Chondrocyte (in vitro differentiated cells): Measurements from ENCODE around the gene ZFP36L2. TPM values are rescaled to one million over a fixed set of nuclear protein-coding genes. Genes with fewer than 3 reads are reported as not detected.

Experiments used
- DNase-seq: peaks from one replicate; pipeline ENCODE4 v3.0.0; 2021; ENCODE audit warnings: mixed read lengths, low spot score
- H3K27ac Mint-ChIP-seq: one replicate; pipeline ENCODE4 v1.8.0; 2021; ENCODE audit warnings: mild to moderate bottlenecking, moderate library complexity, mixed read lengths; ENCODE audit not compliant: unreplicated experiment
- H3K27me3 Mint-ChIP-seq: 2 replicates; pipeline ENCODE4 v1.8.0; 2021; ENCODE audit warnings: low read depth, mixed read lengths
- H3K36me3 Mint-ChIP-seq: 2 replicates; pipeline ENCODE4 v1.8.0; 2021; ENCODE audit warnings: low read depth, mixed read lengths
- H3K4me1 Mint-ChIP-seq: 2 replicates; pipeline ENCODE4 v1.8.0; 2021; ENCODE audit warnings: low read depth, mild to moderate bottlenecking, mixed read lengths
- H3K4me3 Mint-ChIP-seq: one replicate; pipeline ENCODE4 v1.8.0; 2021; ENCODE audit warnings: mild to moderate bottlenecking, moderate library complexity, mixed read lengths; ENCODE audit not compliant: unreplicated experiment
- H3K9me3 Mint-ChIP-seq: 2 replicates; pipeline ENCODE4 v1.8.0; 2021; ENCODE audit warnings: low read depth, mixed read lengths
- CTCF ChIP-seq: fragments of 200-600 bp; sonication (generic); IDR thresholded peaks from 2 replicates; pipeline ENCODE4 v1.5.0; 2021; ENCODE audit warnings: antibody characterized with exemption, mild to moderate bottlenecking, moderate library complexity
- total RNA-seq: library from RNA; stranded (reverse); gene quantifications from 3 replicates; pipeline ENCODE4 v1.2.1, GENCODE V29; 2021

ZFP36L2 gene
- total RNA-seq, 1 donor from 2014 or later, result 98.3 TPM

DNA sequence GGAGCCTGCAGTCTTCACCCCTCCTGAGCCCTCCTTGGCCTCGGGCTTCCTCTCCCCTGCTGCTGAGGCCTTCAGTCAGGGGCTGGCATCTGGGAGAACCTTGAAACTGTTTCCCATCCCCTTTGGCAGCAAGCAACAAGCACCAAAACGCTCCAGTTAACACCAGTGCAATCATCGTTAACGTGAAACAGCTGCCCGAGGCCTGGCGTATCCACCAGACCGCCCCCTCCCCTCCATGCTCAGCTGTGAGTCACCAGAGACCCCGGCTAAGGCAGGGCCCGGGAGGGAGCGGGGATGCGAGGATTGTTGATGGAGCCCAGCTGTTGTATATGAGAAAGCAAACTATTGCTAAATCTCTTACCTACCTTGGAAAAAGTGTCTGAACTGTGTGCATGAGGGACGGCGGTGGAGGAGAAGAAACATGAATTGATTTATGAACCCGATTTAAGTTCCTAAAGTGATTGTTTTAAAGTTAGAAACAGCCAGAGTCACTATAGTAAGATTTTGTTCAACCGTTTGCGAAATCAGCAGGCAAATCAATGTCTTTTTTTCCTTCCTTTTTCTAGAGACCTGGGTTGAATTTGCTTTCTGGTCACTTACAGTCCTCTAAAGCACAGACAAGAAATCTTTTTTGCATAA lies 5.2 kb downstream of the ZFP36L2 start:
- Mint-ChIP-seq H3K27ac (peak overlapping the region; percentile 100), H3K4me3 (peak overlapping the region; percentile 79), H3K4me1 (peaks cover 61% of the 10 kb centered on the region), H3K9me3 (no peaks in the 10 kb centered on the region), H3K36me3 (peaks cover 16% of the 10 kb centered on the region), H3K27me3 (no peaks in the 10 kb centered on the region)
- TF ChIP-seq CTCF, result no peak
- peak; percentile 92 for DNase-seq

GRCh38 chr2:43220760-43221123 lies 5.7 kb downstream of the ZFP36L2 start:
- peak overlapping the region; percentile 100 for H3K27ac Mint-ChIP-seq

GRCh38 chr2:43220229-43220751 lies 6.1 kb downstream of the ZFP36L2 start:
- H3K4me1 Mint-ChIP-seq, result peaks cover 64% of the 10 kb centered on the region
- peaks cover 16% of the 10 kb centered on the region for H3K36me3 Mint-ChIP-seq
- H3K9me3 Mint-ChIP-seq, result no peaks in the 10 kb centered on the region
- peak; percentile 1 for TF ChIP-seq CTCF
- H3K27me3 Mint-ChIP-seq, result no peaks in the 10 kb centered on the region
- H3K4me3 Mint-ChIP-seq, result peak overlapping the region; percentile 79
- H3K27ac Mint-ChIP-seq, result peak overlapping the region; percentile 100
- DNase-seq, result no peak

More at GRCh38 chr2:43220760-43221123, 5.7 kb downstream of the ZFP36L2 start:
- TF ChIP-seq CTCF, result no peak
- Mint-ChIP-seq H3K4me3 (peak overlapping the region; percentile 79), H3K27me3 (no peaks in the 10 kb centered on the region), H3K36me3 (peaks cover 16% of the 10 kb centered on the region), H3K9me3 (no peaks in the 10 kb centered on the region), H3K4me1 (peaks cover 63% of the 10 kb centered on the region)
- DNase-seq, result no peak

DNA sequence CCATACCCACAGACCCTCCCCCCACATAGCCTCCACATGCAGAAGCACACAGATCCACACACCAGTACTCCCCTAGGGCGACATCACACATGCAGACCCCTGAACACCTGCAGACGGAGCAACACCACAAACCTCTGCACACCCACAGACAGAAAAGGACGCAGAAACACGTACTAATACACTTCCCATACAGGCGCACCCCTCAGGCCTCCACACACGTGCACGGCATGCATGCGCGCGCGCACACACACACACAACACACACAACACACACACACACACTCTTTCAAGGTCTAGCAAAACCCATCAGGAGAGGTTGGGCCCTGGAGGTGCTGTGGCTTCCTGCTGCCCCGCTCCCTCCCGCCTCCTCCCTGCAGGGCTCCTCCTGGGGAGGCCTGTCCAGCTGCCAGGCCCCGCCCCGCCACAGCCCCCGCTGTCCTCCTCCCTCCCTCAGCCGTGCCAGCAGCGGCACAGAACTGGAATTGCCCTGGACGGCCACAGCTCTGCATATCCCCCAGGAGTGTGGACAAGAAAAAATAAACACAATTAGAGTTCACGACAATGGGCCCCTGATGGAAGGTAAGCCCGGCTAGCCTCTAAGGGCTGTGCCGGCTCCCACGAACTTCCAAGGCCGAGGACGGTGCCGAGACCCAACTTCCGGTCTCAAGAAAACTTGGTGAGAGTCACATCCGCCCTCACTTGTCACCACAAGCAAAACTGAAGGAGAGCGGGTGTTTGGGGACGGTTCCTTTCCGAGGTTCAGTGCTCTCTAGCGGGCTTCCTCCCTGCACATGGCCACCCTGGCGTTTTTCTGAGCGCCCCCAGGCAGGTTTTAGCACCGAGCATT lies 6.8 kb downstream of the ZFP36L2 start:
- Mint-ChIP-seq H3K4me1 (peaks cover 64% of the 10 kb centered on the region), H3K27ac (peak overlapping the region; percentile 100), H3K9me3 (no peaks in the 10 kb centered on the region), H3K36me3 (peaks cover 15% of the 10 kb centered on the region), H3K4me3 (peak overlapping the region; percentile 79), H3K27me3 (no peaks in the 10 kb centered on the region)
- DNase-seq, result peak; percentile 92
- TF ChIP-seq CTCF, result peak; percentile 34

- TF ChIP-seq CTCF, result no peak
- Mint-ChIP-seq H3K9me3 (no peaks in the 10 kb centered on the region), H3K4me1 (peaks cover 64% of the 10 kb centered on the region), H3K27me3 (no peaks in the 10 kb centered on the region), H3K27ac (peak overlapping the region; percentile 100), H3K4me3 (peak overlapping the region; percentile 79), H3K36me3 (peaks cover 11% of the 10 kb centered on the region)
- peak; percentile 49 for DNase-seq
Observed at GRCh38 chr2:43218702-43219382, 7.6 kb downstream of the ZFP36L2 start.
